Prostate gland (tissue), 2 donors: Measurements from ENCODE around the gene LRRC1. TPM values are rescaled to one million over a fixed set of nuclear protein-coding genes. Genes with fewer than 3 reads are reported as not detected.

Experiments
- DNase-seq: peaks from one replicate; pipeline ENCODE4 v3.0.0-alpha.2; 2019; ENCODE audit warnings: low spot score
- H3K27ac ChIP-seq, 2 donors: fragments of 200-600 bp; sonication (generic); 2 replicates each; pipeline ENCODE4 v1.5.1; 2017 to 2019
- H3K27me3 ChIP-seq: fragments of 200-600 bp; sonication (generic); replicated peaks from 2 replicates; pipeline ENCODE4 v1.5.1; 2019; ENCODE audit not compliant: insufficient read depth
- H3K36me3 ChIP-seq, 2 donors: fragments of 200-600 bp; sonication (generic); 1 replicate in 1 of 2; 2 replicates in 1 of 2; pipeline versions ENCODE4 v1.5.1 to v1.8.1; 2017 to 2019
- H3K4me1 ChIP-seq: fragments of 200-600 bp; sonication (generic); replicated peaks from 2 replicates; pipeline ENCODE4 v1.5.1; 2019
- H3K4me3 ChIP-seq, 2 donors: fragments of 200-600 bp; sonication (generic); 2 replicates each; pipeline ENCODE4 v1.5.1; 2017 to 2019
- H3K9me3 ChIP-seq: fragments of 200-600 bp; sonication (generic); 2 replicates; pipeline ENCODE4 v1.5.1; 2017
- POLR2A ChIP-seq: fragments of 450-650 bp; IDR thresholded peaks from one replicate; pipeline ENCODE4 v1.6.1; 2016; ENCODE audit warnings: antibody characterized with exemption, mild to moderate bottlenecking
- POLR2AphosphoS5 ChIP-seq: sonication (generic); formaldehyde crosslinking; IDR thresholded peaks from one replicate; pipeline ENCODE4 v1.6.1; 2017; ENCODE audit warnings: antibody characterized with exemption
- WGBS: methylation state at CpG from one replicate; pipeline ENCODE4 v1.1.5; 2018; 5-methylcytosine and 5-hydroxymethylcytosine counted together
- intact Hi-C: fragments of 100-400 bp; cut with DNase I; formaldehyde crosslinking; loops from one replicate; pipeline ENCODE4 v1.14.2; 2022
- total RNA-seq, 2 donors: library from RNA; depleted of rRNA; stranded (reverse); fragments of >200 nt; gene quantifications; one replicate each; pipeline ENCODE4 v1.1.0, GENCODE V29; 2016
- TF ChIP-seq, protein P1 (sequence below), 4 experiments: fragments of 200-600 bp in 2 of 4; fragments of 450-650 bp in 2 of 4; sonication (generic) in 2 of 4; IDR thresholded peaks; 1 replicate in 3 of 4; 2 replicates in 1 of 4; pipeline ENCODE4 v1.5.1; 2016 to 2019; ENCODE audit warnings: antibody characterized with exemption in 4 of 4, mild to moderate bottlenecking in 2 of 4, moderate library complexity in 2 of 4

The LRRC1 gene
- total RNA-seq, 2 donors from 2014 or later, result 25.0 to 25.6 TPM

DNA sequence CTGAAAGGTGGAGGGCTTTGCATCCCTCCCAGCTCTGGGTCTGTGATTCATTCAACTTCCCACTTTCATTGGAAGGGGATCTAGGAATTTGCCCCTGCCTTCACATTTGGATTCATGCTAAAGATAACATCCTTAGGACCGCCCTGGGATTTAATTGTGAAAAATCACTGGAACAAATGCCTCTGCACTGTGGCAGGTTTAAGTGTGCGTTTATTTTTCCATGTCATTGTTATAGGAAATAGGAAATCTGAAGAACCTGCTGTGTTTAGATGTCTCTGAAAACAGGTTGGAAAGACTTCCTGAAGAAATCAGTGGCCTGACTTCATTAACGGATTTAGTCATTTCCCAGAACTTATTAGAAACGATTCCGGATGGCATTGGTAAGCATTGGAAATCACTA is 104.7 kb downstream of the LRRC1 start:
- intact Hi-C loops, result no loop called here
- TF ChIP-seq, protein P1, sequence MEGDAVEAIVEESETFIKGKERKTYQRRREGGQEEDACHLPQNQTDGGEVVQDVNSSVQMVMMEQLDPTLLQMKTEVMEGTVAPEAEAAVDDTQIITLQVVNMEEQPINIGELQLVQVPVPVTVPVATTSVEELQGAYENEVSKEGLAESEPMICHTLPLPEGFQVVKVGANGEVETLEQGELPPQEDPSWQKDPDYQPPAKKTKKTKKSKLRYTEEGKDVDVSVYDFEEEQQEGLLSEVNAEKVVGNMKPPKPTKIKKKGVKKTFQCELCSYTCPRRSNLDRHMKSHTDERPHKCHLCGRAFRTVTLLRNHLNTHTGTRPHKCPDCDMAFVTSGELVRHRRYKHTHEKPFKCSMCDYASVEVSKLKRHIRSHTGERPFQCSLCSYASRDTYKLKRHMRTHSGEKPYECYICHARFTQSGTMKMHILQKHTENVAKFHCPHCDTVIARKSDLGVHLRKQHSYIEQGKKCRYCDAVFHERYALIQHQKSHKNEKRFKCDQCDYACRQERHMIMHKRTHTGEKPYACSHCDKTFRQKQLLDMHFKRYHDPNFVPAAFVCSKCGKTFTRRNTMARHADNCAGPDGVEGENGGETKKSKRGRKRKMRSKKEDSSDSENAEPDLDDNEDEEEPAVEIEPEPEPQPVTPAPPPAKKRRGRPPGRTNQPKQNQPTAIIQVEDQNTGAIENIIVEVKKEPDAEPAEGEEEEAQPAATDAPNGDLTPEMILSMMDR (IDR thresholded peaks at IDR 0.05), result no peak
- TF ChIP-seq POLR2AphosphoS5, result no peak
- 90% methylated on average over 5 of the region's 5 CpGs for WGBS
- Histone ChIP-seq H3K27me3 (no peaks in the 10 kb centered on the region), H3K27ac (no peak overlapping the region), H3K36me3 (no peaks in the 10 kb centered on the region), H3K9me3 (no peaks in the 10 kb centered on the region), H3K4me1 (no peaks in the 10 kb centered on the region), H3K4me3 (no peak overlapping the region)
- DNase-seq, result no peak

DNA sequence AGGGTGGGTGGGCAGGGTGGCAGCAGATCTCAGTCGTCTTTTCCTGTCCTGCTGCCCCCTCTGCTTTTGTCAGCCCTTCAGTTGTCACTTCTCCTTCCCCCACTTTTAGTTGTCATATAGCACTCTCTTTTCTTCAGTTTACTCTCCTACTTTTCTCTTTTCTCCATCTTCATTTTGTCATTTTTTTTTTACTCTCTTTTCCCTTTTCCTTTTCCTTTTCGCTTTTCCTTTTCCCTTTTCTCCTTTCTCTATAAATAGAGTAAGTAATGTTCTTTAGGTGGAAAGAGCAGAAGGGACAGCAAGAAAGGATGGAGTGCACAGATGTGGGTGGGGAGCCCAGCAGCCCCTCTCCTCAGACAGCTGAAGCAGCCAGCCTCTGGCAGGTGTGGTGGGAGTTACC is 108.6 kb downstream of the LRRC1 start:
- 90% methylated on average over 2 of the region's 2 CpGs for WGBS
- TF ChIP-seq, protein P1 (IDR thresholded peaks at IDR 0.05), result no peak
- TF ChIP-seq POLR2AphosphoS5 (no peak), POLR2A (no peak)
- Histone ChIP-seq H3K27me3 (no peaks in the 10 kb centered on the region), H3K27ac (no peak overlapping the region), H3K4me1 (no peaks in the 10 kb centered on the region), H3K4me3 (no peak overlapping the region), H3K36me3 (no peaks in the 10 kb centered on the region), H3K9me3 (no peaks in the 10 kb centered on the region)
- no peak for DNase-seq
- intact Hi-C loops, result no loop called here

DNA sequence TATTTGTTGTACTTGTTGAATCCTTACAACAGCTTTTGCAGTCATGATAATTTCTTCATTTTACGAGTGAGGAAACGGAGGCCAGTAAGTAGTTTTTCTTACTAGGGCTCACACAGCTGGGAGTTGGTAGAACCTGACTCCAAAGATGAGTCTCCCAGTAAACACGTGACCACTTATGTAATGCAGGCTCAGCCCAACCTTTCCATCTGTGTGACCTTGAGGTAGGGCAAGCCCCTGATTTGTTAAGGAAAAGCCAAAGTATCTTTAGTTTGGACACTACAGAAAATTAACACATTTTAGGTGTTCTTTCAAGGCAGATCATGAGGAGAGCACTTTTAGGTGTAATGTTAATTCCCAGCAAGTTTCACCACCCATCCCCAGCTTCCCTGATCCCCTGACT is 111.3 kb downstream of the LRRC1 start:
- no peaks in the 10 kb centered on the region for H3K27me3 ChIP-seq
- TF ChIP-seq, protein P1 (IDR thresholded peaks at IDR 0.05), result no peak
- no peak for TF ChIP-seq POLR2A
- no peak for TF ChIP-seq POLR2AphosphoS5
- no peak for DNase-seq
- H3K4me1 ChIP-seq, result no peaks in the 10 kb centered on the region
- no peaks in the 10 kb centered on the region for H3K36me3 ChIP-seq
- WGBS, result 75% methylated on average over 3 of the region's 3 CpGs
- intact Hi-C loops, result no loop called here
- H3K27ac ChIP-seq, result no peak overlapping the region
- no peak overlapping the region for H3K4me3 ChIP-seq
- H3K9me3 ChIP-seq, result no peaks in the 10 kb centered on the region

DNA sequence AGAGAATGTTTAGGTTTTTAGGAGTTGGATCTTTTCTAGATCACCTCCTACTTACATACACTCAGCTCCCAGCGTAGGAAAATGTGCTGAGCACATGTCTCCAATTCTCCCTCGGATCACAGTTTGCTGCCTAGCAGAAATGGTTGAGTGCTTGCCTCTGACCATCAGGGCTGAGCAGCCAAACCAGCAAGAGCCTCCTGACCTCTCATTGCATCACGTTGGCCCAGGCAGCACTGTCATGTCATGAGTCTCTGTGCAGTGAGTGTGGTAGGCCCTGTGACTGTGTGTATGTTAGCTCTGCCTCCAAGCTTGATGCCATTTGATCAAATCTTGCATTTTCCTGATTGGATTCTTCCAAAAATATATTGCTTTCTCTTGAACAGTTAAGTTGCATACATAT is 112.0 kb downstream of the LRRC1 start:
- no peak overlapping the region for H3K27ac ChIP-seq
- no peak for TF ChIP-seq POLR2AphosphoS5
- H3K4me1 ChIP-seq, result no peaks in the 10 kb centered on the region
- DNase-seq, result no peak
- no peaks in the 10 kb centered on the region for H3K9me3 ChIP-seq
- H3K4me3 ChIP-seq, result no peak overlapping the region
- WGBS, result 67% methylated on average over 3 of the region's 3 CpGs
- intact Hi-C loops, result no loop called here
- H3K36me3 ChIP-seq, result no peaks in the 10 kb centered on the region
- H3K27me3 ChIP-seq, result no peaks in the 10 kb centered on the region

DNA sequence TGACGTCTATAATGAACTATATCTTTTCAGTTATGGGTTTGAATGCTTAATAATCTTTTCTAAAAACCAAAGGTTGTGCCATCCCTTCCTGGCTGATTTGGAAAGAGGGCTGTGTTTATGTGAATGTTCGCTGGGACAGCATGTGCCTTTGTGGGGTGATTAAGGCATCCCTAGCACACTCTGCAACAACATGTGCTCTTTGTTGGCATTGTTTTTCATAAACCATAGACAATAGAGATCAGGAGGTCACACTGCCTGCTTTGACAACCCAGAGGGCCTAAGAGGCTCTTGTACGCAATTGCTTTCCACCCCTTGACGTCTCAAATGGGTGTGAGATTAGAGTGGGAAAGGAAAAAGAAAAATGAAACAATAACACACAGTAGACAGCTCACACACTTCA is 116.0 kb downstream of the LRRC1 start:
- Histone ChIP-seq H3K4me1 (no peaks in the 10 kb centered on the region), H3K27ac (no peak overlapping the region), H3K9me3 (no peaks in the 10 kb centered on the region), H3K27me3 (no peaks in the 10 kb centered on the region), H3K36me3 (no peaks in the 10 kb centered on the region), H3K4me3 (no peak overlapping the region)
- WGBS, result 62% methylated on average over 4 of the region's 4 CpGs
- TF ChIP-seq POLR2AphosphoS5 (peak; percentile 11), POLR2A (no peak)
- TF ChIP-seq, protein P1 (IDR thresholded peaks at IDR 0.05), result no peak
- no peak for DNase-seq
- intact Hi-C loops, result no loop called here
